Skeletal muscle cell (primary cell): ENCODE data around the gene DIO2.

Experiments used
- DNase-seq: peaks from one replicate; pipeline ENCODE4 v3.0.0-alpha.2; 2010; ENCODE audit warnings: low read depth
- H3K4me3 ChIP-seq: 2 replicates; pipeline ENCODE4 v1.5.1; 2011; ENCODE audit warnings: low read depth, mild to moderate bottlenecking, control low read depth, low read length, moderate library complexity

The DIO2 gene

DNA sequence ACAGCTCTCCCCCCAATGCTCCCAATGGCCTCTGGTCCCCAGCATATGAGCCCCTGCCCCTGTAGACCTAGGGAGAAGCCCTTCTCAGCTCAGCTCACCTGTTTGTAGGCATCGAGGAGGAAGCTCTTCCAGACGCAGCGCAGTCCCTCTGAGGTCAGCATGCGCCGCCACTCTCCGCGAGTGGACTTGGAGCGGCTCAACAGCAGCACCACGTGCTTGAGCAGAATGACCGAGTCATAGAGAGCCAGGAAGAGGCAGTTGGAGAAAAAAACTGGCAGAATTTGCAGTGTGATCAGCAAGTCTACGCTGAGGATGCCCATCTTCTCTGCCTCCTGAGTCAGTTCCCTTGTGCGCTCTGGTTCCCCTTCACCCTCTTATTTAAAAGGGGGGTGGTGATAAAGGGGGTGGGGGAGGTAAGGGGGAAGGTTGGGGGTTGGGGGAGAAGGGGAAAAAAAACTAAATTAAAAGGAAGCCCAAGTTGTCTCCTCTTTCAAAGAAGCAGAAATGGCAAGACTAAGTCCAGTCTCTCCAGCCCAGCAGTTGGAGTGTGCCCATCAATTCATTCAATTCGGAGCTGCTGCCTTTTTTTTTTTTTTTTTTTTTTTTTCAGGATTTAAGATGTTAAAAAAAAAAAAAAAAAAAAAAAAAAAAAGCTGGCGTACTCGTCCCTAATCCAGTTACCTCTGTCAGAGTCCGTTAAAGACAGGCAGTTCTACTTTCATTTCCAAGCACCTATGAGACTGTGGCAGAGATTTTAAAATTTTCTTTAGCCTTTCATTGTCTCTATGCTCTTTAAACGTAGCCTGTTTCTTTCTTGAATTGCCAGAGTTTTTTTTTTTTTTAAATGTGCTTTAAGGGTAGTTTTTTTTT, at the start of gene DIO2:
Gene DIO2 (minus strand): TSS at position 352 of the 870 bp plus-strand sequence. CDS start 32 bp downstream, at position 320.
- DNase-seq: no peak
- H3K4me3 ChIP-seq: peak within 1 kb of the TSS; percentile 23

DNA sequence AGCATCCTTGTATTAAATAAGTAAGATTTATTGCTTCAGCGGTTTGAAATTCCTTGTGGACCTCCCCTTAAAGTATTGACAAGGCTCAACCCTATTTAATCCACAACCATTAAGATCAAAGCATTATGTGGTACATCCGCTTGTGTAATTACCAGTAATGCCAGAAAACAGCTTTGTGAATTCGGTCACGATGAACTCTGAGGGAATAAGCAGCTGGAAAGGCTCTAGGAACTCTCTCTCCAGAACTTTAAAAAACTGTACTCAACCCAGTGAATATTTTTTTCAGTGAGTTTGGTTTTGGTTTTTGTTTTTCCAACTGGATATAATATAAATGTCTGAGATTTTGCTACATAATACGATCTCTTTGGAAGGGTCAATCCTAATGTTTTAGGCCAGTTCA, 49.3 kb upstream of the DIO2 start:
- no peak overlapping the region for H3K4me3 ChIP-seq
- DNase-seq: no peak

DNA sequence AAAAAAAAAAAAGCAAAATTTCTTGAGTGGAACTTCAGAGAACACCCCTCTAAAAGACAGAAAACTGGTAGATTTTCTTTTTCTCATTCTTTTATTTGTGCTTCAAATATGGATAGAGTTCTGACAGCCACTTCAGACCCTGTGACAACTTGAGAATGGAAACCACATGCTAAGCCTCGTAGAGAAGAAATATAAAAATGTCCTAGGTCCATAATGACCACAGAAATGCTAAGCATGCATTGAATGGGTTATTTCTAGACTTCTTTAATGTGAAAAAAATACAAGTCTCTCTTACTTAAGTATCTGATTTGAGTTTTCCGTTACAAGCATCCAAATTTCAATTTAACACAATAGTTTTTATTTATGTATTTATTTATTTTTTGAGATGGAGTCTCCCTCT, 28.3 kb upstream of the DIO2 start:
- no peak overlapping the region for H3K4me3 ChIP-seq
- DNase-seq: no peak

DNA sequence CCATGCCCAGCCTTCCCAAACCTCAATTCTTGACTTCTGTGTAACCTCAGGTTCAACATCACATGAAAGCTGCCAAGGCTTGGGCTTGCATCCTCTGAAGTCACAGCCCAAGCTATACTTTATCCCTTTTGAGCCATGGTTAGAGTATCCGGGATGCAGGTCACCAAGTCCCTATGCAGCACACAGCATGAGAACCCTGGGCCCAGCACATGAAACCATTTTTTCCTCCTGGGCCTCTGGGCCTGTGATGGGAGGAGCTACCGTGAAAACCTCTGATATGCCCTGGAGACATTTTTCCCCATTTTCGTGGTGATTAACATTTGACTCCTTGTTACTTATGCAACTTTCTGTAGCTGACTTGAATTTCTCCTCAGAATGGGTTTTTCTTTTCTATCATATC, 25.8 kb upstream of the DIO2 start:
- H3K4me3 ChIP-seq: no peak overlapping the region
- DNase-seq: no peak

DNA sequence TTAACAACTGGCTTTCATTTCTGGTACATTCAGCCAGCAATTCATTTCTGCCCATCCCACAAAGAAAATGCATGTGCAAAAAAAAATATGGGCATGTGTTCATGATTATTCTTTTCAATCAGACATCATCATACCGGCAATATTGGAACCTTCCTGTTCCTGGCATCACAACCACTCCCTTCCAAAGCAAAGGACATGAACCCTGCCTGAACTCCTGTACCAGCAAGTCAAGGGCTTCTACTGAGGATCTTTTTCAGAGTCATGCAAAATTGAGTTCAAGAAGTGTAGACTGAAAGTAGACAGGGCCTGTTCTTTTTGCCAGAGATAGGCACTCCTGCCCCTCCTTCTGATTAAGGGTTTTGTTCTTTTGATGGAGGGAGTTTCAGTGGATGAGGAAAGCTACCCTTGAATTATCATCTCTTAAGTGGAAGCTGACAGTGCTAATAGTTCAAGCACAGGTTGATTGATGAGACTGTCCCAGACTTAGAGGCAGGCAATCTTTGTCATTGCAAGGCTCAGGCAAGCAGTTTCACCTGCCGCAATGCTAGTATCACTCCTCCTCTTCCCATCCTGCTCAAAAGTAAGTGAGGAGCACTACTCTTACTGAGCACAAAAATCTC, 22.3 kb upstream of the DIO2 start:
- no peak for DNase-seq

GRCh38 chr14:80231702-80232101, 20.4 kb upstream of the DIO2 start:
- no peak overlapping the region for H3K4me3 ChIP-seq
- no peak for DNase-seq

More for the DNA sequence above, 22.3 kb upstream of the DIO2 start:
- no peak overlapping the region for H3K4me3 ChIP-seq

GRCh38 chr14:80223696-80224465, 12.6 kb upstream of the DIO2 start:
- no peak overlapping the region for H3K4me3 ChIP-seq
- no peak for DNase-seq

- H3K4me3 ChIP-seq: no peak overlapping the region
- no peak for DNase-seq
Observed at GRCh38 chr14:80216818-80217217, 5.5 kb upstream of the DIO2 start.

- peak; percentile 30 for DNase-seq
- no peak overlapping the region for H3K4me3 ChIP-seq
Observed at GRCh38 chr14:80215756-80216581, 4.7 kb upstream of the DIO2 start.

- no peak for DNase-seq
- no peak overlapping the region for H3K4me3 ChIP-seq
Observed at GRCh38 chr14:80215081-80215480, 3.8 kb upstream of the DIO2 start.

DNA sequence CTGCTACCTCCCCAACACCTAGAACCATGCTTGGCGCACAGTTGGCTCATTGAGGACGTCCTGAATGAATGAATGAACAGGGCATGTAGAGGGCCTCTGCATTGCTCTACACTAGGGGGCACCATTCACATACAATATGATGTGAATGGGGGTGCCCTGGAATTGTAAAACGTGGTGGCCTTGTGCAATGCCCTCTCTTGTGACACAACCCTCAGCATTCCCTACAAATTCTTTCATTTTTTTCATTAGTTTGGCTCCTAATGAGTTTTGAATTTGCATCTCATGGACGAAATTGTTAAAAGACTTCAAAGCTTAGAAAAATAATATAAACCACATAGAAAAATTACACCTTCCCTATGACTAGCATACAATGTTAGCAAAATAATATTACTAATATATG, 2.3 kb upstream of the DIO2 start:
- no peak overlapping the region for H3K4me3 ChIP-seq
- DNase-seq: no peak

DNA sequence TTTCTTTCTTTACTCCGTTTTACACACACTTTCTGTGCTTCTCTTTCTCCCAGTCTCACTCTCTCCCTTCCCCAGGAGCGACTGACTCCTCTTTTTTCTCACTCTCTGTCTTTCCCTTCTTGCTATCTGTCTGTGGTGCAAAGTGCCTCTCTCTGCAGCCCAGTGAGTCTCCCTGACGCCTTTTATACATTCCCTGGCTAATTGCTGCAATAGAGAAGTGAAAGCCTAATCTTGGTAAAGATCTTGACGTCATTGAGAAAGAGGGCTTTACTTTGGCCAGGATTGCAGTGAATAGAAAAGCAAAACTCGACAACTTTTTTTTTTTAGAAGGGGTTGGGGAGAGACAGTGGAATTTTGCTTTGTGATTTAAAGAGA, 706 bp upstream of the DIO2 start:
- peak overlapping the region; percentile 23 for H3K4me3 ChIP-seq
- no peak for DNase-seq

- no peak for DNase-seq
- H3K4me3 ChIP-seq: no peak overlapping the region
Observed at GRCh38 chr14:80208461-80208860, 2.8 kb downstream of the DIO2 start.

GRCh38 chr14:80206351-80207080, 4.8 kb downstream of the DIO2 start:
- no peak overlapping the region for H3K4me3 ChIP-seq

GRCh38 chr14:80202888-80203562, 8.3 kb downstream of the DIO2 start:
- DNase-seq: no peak
- H3K4me3 ChIP-seq: no peak overlapping the region

More at GRCh38 chr14:80206351-80207080, 4.8 kb downstream of the DIO2 start:
- DNase-seq: no peak

- no peak overlapping the region for H3K4me3 ChIP-seq
- DNase-seq: no peak
Observed at GRCh38 chr14:80200093-80200492, 11.2 kb downstream of the DIO2 start.

DNA sequence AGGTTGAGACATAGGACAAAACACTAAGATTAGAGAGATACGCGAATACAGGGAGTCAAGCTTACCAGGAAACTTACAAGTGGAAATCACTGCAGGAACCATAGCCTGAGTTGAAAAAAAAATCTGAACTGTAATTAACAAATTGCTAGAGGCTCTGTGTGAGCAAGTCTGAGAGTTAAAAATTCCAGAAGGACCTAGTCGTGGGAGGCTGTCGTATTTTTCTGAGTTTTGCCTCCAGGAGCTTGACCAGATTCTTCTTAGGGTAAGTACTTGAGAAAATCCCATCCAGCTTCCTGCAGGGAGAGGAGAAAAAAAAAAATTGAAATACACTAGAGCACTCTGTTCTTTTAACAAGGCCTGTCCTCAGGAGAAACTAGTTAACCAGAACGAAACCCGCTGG, 22.7 kb downstream of the DIO2 start:
- no peak overlapping the region for H3K4me3 ChIP-seq

GRCh38 chr14:80186301-80186800, 25.0 kb downstream of the DIO2 start:
- DNase-seq: no peak
- H3K4me3 ChIP-seq: no peak overlapping the region

More for the DNA sequence above, 22.7 kb downstream of the DIO2 start:
- no peak for DNase-seq
